ENCODE results near the gene DENND1B. TPM values are rescaled to one million over a fixed set of nuclear protein-coding genes. Genes with fewer than 3 reads are reported as not detected.

DENND1B gene
- total and polyA plus RNA-seq, 9 of the 15 experiments (the other 6 are each of a cell fraction or from before 2014, with no cell fraction given): 2.1 to 12.1 (median 7.5) TPM

- H3K79me2 ChIP-seq (ENCODE audit: control insufficient read depth, insufficient read depth, low read length): no peaks in the 10 kb centered on the region
- ChIA-PET POLR2A (interaction anchor here (0.7 kb wide), 1 partner anchor 100 kb away, joined by 3 read pairs; no protein-coding TSS in a partner anchor), CTCF (ENCODE audit: low intra/inter-chr PET ratio) (no interaction called here)
- no peak overlapping the region for H3K9ac ChIP-seq (ENCODE audit: insufficient read depth in 1 of 2, low read depth in 2 of 2, low read length in 2 of 2)
- no peaks in the 10 kb centered on the region for H3K4me1 ChIP-seq (replicated peaks in 1 of 2; ENCODE audit: control insufficient read depth in 2 of 2, insufficient read depth in 2 of 2, low read length in 2 of 2)
- 28% methylated on average over 4 of the region's 4 CpGs for WGBS (ENCODE audit: insufficient coverage, low coverage, missing lambda C conversion rate)
- H2AFZ ChIP-seq (ENCODE audit: low read depth, low read length): no peak overlapping the region; the same call in 1 of the 2 replicates
- no peaks in the 10 kb centered on the region for H3K36me3 ChIP-seq (ENCODE audit: control insufficient read depth, insufficient read depth, low read length)
- H3K27ac ChIP-seq (ENCODE audit: extremely low read depth, low read depth, low read length): peak overlapping the region; percentile 14; the same call in 1 of the 3 replicates
- H4K20me1 ChIP-seq (replicated peaks; ENCODE audit: control insufficient read depth, insufficient read depth, low read length): no peaks in the 10 kb centered on the region
- no peaks in the 10 kb centered on the region for H3K9me1 ChIP-seq (ENCODE audit: control insufficient read depth, insufficient read depth, low read length)
- no TSS peak for BruUV-seq (replicated peaks)
- FAIRE-seq: no peak
- no peaks in the 10 kb centered on the region for H3K27me3 ChIP-seq (ENCODE audit: control insufficient read depth in 2 of 2, insufficient read depth in 2 of 2, low read length in 2 of 2)
- in situ Hi-C loops (cut with MboI) (no loop called here), intact Hi-C loops (cut with micrococcal nuclease) (no loop called here)
- peak; percentile 70 for ATAC-seq
- no peaks in the 10 kb centered on the region for H3K9me3 ChIP-seq (replicated peaks; ENCODE audit: control insufficient read depth, insufficient read depth, low read depth, low read length)
- no peak overlapping the region for H3K4me2 ChIP-seq (ENCODE audit: insufficient read depth, low read length)
- no peak for DNase-seq (ENCODE audit: extremely low read depth in 1 of 4, low spot score in 3 of 4)
- H3K4me3 ChIP-seq: no peak overlapping the region
- TF ChIP-seq ZNF398 (CRISPR knock-in tag; IDR thresholded peaks at IDR 0.05) (no peak), SFPQ (IDR thresholded peaks at IDR 0.05; ENCODE audit: low read depth, low read length) (no peak), ZBED1 (IDR thresholded peaks at IDR 0.05) (no peak), FOXJ2 (tag; IDR thresholded peaks at IDR 0.05) (peak; percentile 58; the same call in 1 of the 2 replicates), MYBL2 (IDR thresholded peaks at IDR 0.05; ENCODE audit: low read depth) (0 out of 2 replicates have a peak, but pooled peaks have one; percentile 22), MYBL2 (CRISPR knock-in tag; IDR thresholded peaks at IDR 0.05; ENCODE audit: borderline replicate concordance) (no peak), ZEB2 (IDR thresholded peaks at IDR 0.05) (peak; percentile 40; the same call in 1 of the 2 replicates), CEBPG (CRISPR knock-in tag; IDR thresholded peaks at IDR 0.05) (no peak), CEBPG (tag; conservative IDR thresholded peaks at IDR 0.05 in 1 of 2, IDR thresholded peaks at IDR 0.05 in 1 of 2) (peak in 1 of 2 experiments; percentile 53; a peak in 2 of 4 replicates)
These were observed 111.9 kb downstream of the DENND1B start for GRCh38 chr1:197663162-197663953.
